CD8-positive, alpha-beta memory T cell (primary cell): Measurements from ENCODE around the gene PATZ1. TPM values are rescaled to one million over a fixed set of nuclear protein-coding genes. Genes with fewer than 3 reads are reported as not detected.

Source experiments
- CTCF ChIA-PET: fragments of 350-600 bp; sonication (Branson Sonifier 250); formaldehyde crosslinking; loops from one replicate; lab custom pipeline; 2021; ENCODE audit warnings: antibody characterized with exemption; lab: Charles Lee
- POLR2A ChIA-PET: fragments of 350-600 bp; sonication (Branson Sonifier 250); formaldehyde crosslinking; loops from one replicate; lab custom pipeline; 2021; ENCODE audit warnings: antibody characterized with exemption; lab: Charles Lee
- DNase-seq, 5 donors: peaks; one replicate each; pipeline versions ENCODE4 v3.0.0 to v3.0.0-alpha.2; 2020 to 2022; ENCODE audit warnings: mixed read lengths in 1 of 5
- H3K27ac ChIP-seq: one replicate; pipeline ENCODE4 v1.7.0; 2013; ENCODE audit warnings: low read depth, mild to moderate bottlenecking, low read length, moderate library complexity
- H3K27me3 ChIP-seq: 2 replicates; pipeline ENCODE4 v1.7.0; 2013; ENCODE audit warnings: low read length, mild to moderate bottlenecking; ENCODE audit not compliant: insufficient read depth, poor library complexity, severe bottlenecking
- H3K36me3 ChIP-seq: 2 replicates; pipeline ENCODE4 v1.7.0; 2013; ENCODE audit warnings: mild to moderate bottlenecking, low read length, moderate library complexity; ENCODE audit not compliant: insufficient read depth
- H3K4me1 ChIP-seq: 2 replicates; pipeline ENCODE4 v1.7.0; 2013; ENCODE audit warnings: mild to moderate bottlenecking, low read length, moderate library complexity; ENCODE audit not compliant: insufficient read depth
- H3K4me3 ChIP-seq: 2 replicates; pipeline ENCODE4 v1.7.0; 2013; ENCODE audit warnings: mild to moderate bottlenecking, low read length
- H3K9me3 ChIP-seq: 2 replicates; pipeline ENCODE4 v1.7.0; 2013; ENCODE audit warnings: mild to moderate bottlenecking, low read length
- H3K27ac Mint-ChIP-seq, 8 donors: one replicate each; pipeline ENCODE4 v1.8.0; 2020 to 2021; ENCODE audit warnings: mixed read lengths in 8 of 8, mild to moderate bottlenecking in 6 of 8, inconsistent platforms in 3 of 8, moderate library complexity in 3 of 8
- H3K27me3 Mint-ChIP-seq, 2 donors: one replicate each; pipeline ENCODE4 v1.8.0; 2020 to 2021; ENCODE audit warnings: mixed read lengths in 2 of 2, mild to moderate bottlenecking in 1 of 2, moderate library complexity in 1 of 2
- H3K36me3 Mint-ChIP-seq, 3 donors: one replicate each; pipeline ENCODE4 v1.8.0; 2020 to 2021; ENCODE audit warnings: mixed read lengths in 3 of 3, inconsistent platforms in 1 of 3, mild to moderate bottlenecking in 1 of 3
- H3K4me1 Mint-ChIP-seq, 3 donors: one replicate each; pipeline ENCODE4 v1.8.0; 2020 to 2021; ENCODE audit warnings: mixed read lengths in 3 of 3, inconsistent platforms in 1 of 3, mild to moderate bottlenecking in 1 of 3
- H3K4me3 Mint-ChIP-seq, 7 donors: one replicate each; pipeline ENCODE4 v1.8.0; 2020 to 2021; ENCODE audit warnings: mixed read lengths in 7 of 7, mild to moderate bottlenecking in 6 of 7, moderate library complexity in 4 of 7, inconsistent platforms in 2 of 7
- H3K9me3 Mint-ChIP-seq, 5 donors: one replicate each; pipeline ENCODE4 v1.8.0; 2020 to 2022; ENCODE audit warnings: mixed read lengths in 5 of 5, mild to moderate bottlenecking in 3 of 5, moderate library complexity in 2 of 5, inconsistent platforms in 1 of 5
- polyA plus RNA-seq: library from polyadenylated mRNA; unstranded; fragments of 300-500 nt; fragmentation: Illumina TruSeq; gene quantifications from one replicate; pipeline ENCODE4 v1.2.3, GENCODE V29; 2021
- total RNA-seq, 2 experiments: library from RNA; stranded (reverse); gene quantifications; one replicate each; pipeline ENCODE4 v1.2.3, GENCODE V29; 2021

PATZ1 gene
- total and polyA plus RNA-seq, 3 experiments from 2014 or later: 18.1 to 35.6 (median 32.4) TPM

DNA sequence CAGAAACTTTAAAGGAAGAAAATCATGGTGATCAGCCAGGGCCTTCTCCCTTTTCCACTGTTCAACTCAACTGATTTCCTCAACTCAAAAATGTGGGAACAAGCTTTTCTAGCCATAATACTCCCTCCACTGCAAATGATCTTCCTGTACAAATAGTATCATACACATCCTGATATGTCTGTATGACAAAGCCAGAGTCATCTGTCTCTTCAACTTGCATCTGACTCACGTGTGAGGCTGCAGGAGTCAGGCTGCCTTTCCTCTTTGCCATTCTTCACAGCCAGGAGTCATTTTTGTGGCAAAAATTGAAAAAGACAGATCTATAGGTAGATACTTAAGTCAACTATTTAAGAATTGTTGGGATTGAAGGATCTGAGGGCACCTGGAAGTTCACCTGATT is 13.3 kb downstream of the PATZ1 start:
- Mint-ChIP-seq H3K4me3 (no peak overlapping the region), H3K9me3 (no peaks in the 10 kb centered on the region), H3K27ac (peak overlapping the region in 4 of 8 donors; percentile 8 to 37 (median 21))

DNA sequence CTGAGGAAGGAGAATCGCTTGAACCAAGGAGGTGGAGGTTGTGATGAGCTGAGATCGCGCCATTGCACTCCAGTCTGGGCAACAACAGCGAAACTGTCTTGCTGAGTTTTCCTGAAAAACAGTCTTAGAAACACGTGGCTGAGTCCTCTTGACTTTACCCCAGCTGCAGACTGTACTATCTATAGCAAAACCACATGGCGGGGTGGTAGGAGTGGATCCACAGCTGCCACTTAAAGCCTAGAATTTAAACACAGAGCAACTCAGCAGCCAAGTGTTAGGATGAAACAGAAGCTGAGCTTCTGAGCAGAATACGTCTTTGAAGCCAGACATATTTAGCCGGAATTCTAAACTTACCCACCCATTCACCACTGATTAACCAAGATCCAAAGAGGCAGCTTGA is 14.1 kb downstream of the PATZ1 start:
- Mint-ChIP-seq H3K27me3 (no peaks in the 10 kb centered on the region), H3K4me1 (peaks cover 24 to 30% (median 28%) of the 10 kb centered on the region in 3 donors), H3K27ac (peak overlapping the region in 1 of 8 donors; percentile 75), H3K4me3 (no peak overlapping the region), H3K9me3 (no peaks in the 10 kb centered on the region), H3K36me3 (peaks cover 3 to 90% (median 14%) of the 10 kb centered on the region in 3 donors)
- Histone ChIP-seq H3K9me3 (no peaks in the 10 kb centered on the region), H3K27ac (no peak overlapping the region), H3K27me3 (no peaks in the 10 kb centered on the region), H3K4me3 (no peak overlapping the region), H3K36me3 (peaks cover 67% of the 10 kb centered on the region), H3K4me1 (no peaks in the 10 kb centered on the region)
- DNase-seq: no peak
- CTCF ChIA-PET: interaction anchor here (1.6 kb wide), 1 partner anchor 19 kb away, joined by 6 read pairs; no protein-coding TSS in a partner anchor
- POLR2A ChIA-PET: no interaction called here

More for the DNA sequence above, 13.3 kb downstream of the PATZ1 start:
- H3K27ac ChIP-seq: no peak overlapping the region
- no peak overlapping the region for H3K4me3 ChIP-seq
- H3K4me1 ChIP-seq: no peaks in the 10 kb centered on the region
- H3K9me3 ChIP-seq: no peaks in the 10 kb centered on the region
- ChIA-PET CTCF (no interaction called here), POLR2A (interaction anchor here (0.6 kb wide), 1 partner anchor 86 kb away, joined by 3 read pairs; no protein-coding TSS in a partner anchor)
- DNase-seq: no peak
- Mint-ChIP-seq H3K36me3 (peaks cover 3 to 90% (median 13%) of the 10 kb centered on the region in 3 donors), H3K27me3 (no peaks in the 10 kb centered on the region), H3K4me1 (peaks cover 32 to 39% (median 37%) of the 10 kb centered on the region in 3 donors)
- peaks cover 63% of the 10 kb centered on the region for H3K36me3 ChIP-seq
- no peaks in the 10 kb centered on the region for H3K27me3 ChIP-seq

DNA sequence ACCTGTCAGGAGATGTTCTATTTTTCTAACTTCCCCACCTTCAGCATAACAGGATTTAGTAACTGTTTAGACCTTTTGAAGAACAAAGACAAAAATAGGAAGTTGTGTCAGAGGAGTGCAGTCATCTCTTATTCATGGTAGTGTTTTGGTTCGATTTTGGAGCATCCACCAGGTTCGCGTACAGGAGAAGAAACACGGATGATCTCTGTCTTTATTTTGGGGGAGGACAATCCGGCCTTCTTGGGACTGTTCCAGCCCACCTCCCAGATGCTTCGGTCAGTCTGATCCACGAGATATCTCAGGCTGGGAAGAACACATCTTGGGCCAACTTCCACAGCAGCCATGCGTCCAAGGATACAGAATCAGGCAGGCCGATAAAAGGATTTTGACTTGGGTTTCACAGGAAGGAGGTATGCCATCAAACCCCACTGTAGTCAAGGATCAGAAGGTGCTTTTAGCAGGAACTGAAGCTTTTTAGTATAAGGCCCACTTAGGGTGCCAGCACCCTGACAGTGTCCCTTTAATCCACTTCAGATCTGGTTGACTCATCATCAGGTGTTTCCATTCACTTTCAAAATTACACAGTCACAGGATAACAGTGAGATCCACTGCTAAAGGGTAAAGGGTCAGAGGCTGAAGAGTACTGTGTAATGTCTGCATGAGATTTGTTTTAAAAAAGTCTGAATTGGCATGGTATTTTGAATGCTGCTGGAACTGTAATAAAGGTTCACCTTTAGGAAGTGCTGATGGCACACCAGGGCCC is 16.5 kb downstream of the PATZ1 start:
- POLR2A ChIA-PET: no interaction called here
- CTCF ChIA-PET: no interaction called here

GRCh38 chr22:31329029-31329428 is 17.1 kb downstream of the PATZ1 start:
- Mint-ChIP-seq H3K4me3 (no peak overlapping the region), H3K36me3 (peaks cover 3 to 93% (median 17%) of the 10 kb centered on the region in 3 donors), H3K4me1 (peaks cover 13 to 17% (median 17%) of the 10 kb centered on the region in 3 donors), H3K27ac (no peak overlapping the region), H3K9me3 (no peaks in the 10 kb centered on the region), H3K27me3 (no peaks in the 10 kb centered on the region)
- no peaks in the 10 kb centered on the region for H3K9me3 ChIP-seq
- peaks cover 66% of the 10 kb centered on the region for H3K36me3 ChIP-seq
- no peaks in the 10 kb centered on the region for H3K4me1 ChIP-seq
- no peak overlapping the region for H3K4me3 ChIP-seq
- no peak overlapping the region for H3K27ac ChIP-seq
- no peaks in the 10 kb centered on the region for H3K27me3 ChIP-seq
- POLR2A ChIA-PET: no interaction called here
- CTCF ChIA-PET: no interaction called here
- DNase-seq: no peak

More for the DNA sequence above, 16.5 kb downstream of the PATZ1 start:
- Histone ChIP-seq H3K27me3 (no peaks in the 10 kb centered on the region), H3K27ac (no peak overlapping the region), H3K4me3 (no peak overlapping the region), H3K9me3 (no peaks in the 10 kb centered on the region), H3K4me1 (no peaks in the 10 kb centered on the region), H3K36me3 (peaks cover 72% of the 10 kb centered on the region)
- peaks cover 3 to 95% (median 19%) of the 10 kb centered on the region in 3 donors for H3K36me3 Mint-ChIP-seq
- DNase-seq: no peak
- H3K4me1 Mint-ChIP-seq: peaks cover 17 to 23% (median 20%) of the 10 kb centered on the region in 3 donors
- H3K9me3 Mint-ChIP-seq: no peaks in the 10 kb centered on the region
- no peaks in the 10 kb centered on the region for H3K27me3 Mint-ChIP-seq
- H3K27ac Mint-ChIP-seq: peak overlapping the region in 3 of 8 donors; percentile 17 to 47 (median 25)
- no peak overlapping the region for H3K4me3 Mint-ChIP-seq

GRCh38 chr22:31328544-31328960 is 17.6 kb downstream of the PATZ1 start:
- Histone ChIP-seq H3K36me3 (peaks cover 62% of the 10 kb centered on the region), H3K27me3 (no peaks in the 10 kb centered on the region), H3K4me3 (no peak overlapping the region), H3K9me3 (no peaks in the 10 kb centered on the region), H3K27ac (no peak overlapping the region), H3K4me1 (no peaks in the 10 kb centered on the region)
- CTCF ChIA-PET: interaction anchor here (1.2 kb wide), 1 partner anchor 36 kb away, joined by 4 read pairs; the partner anchor contains the start of gene PIK3IP1
- no peak for DNase-seq
- Mint-ChIP-seq H3K27ac (peak overlapping the region in 1 of 8 donors; percentile 23), H3K27me3 (no peaks in the 10 kb centered on the region), H3K9me3 (no peaks in the 10 kb centered on the region), H3K4me3 (no peak overlapping the region), H3K36me3 (peaks cover 3 to 90% (median 17%) of the 10 kb centered on the region in 3 donors), H3K4me1 (peaks cover 10 to 14% (median 13%) of the 10 kb centered on the region in 3 donors)
- POLR2A ChIA-PET: no interaction called here

GRCh38 chr22:31327806-31328543 is 18.2 kb downstream of the PATZ1 start:
- peaks cover 56% of the 10 kb centered on the region for H3K36me3 ChIP-seq
- no peak overlapping the region for H3K27ac ChIP-seq
- CTCF ChIA-PET: interaction anchor here (1.2 kb wide), 1 partner anchor 35 kb away, joined by 4 read pairs; the partner anchor contains the start of gene PIK3IP1
- Mint-ChIP-seq H3K36me3 (peaks cover 2 to 90% (median 16%) of the 10 kb centered on the region in 3 donors), H3K27me3 (no peaks in the 10 kb centered on the region), H3K9me3 (no peaks in the 10 kb centered on the region), H3K4me1 (peaks cover 8 to 15% (median 9%) of the 10 kb centered on the region in 3 donors), H3K27ac (peak overlapping the region in 2 of 8 donors; percentile 23 to 78), H3K4me3 (no peak overlapping the region)
- H3K4me3 ChIP-seq: no peak overlapping the region
- POLR2A ChIA-PET: no interaction called here
- DNase-seq: no peak
- H3K4me1 ChIP-seq: no peaks in the 10 kb centered on the region
- H3K27me3 ChIP-seq: no peaks in the 10 kb centered on the region
- H3K9me3 ChIP-seq: no peaks in the 10 kb centered on the region

GRCh38 chr22:31326877-31327276 is 19.3 kb downstream of the PATZ1 start:
- H3K9me3 ChIP-seq: no peaks in the 10 kb centered on the region
- no peaks in the 10 kb centered on the region for H3K4me1 ChIP-seq
- peaks cover 45% of the 10 kb centered on the region for H3K36me3 ChIP-seq
- H3K27ac ChIP-seq: no peak overlapping the region
- no peak overlapping the region for H3K4me3 ChIP-seq
- H3K36me3 Mint-ChIP-seq: peaks cover 0 to 87% (median 15%) of the 10 kb centered on the region in 3 donors
- no peak overlapping the region for H3K4me3 Mint-ChIP-seq
- H3K9me3 Mint-ChIP-seq: no peaks in the 10 kb centered on the region
- ChIA-PET POLR2A (no interaction called here), CTCF (interaction anchor here (0.8 to 1.8 kb wide), 3 partner anchors 10 to 54 kb away, joined by 3 to 6 read pairs (median 4); no protein-coding TSS in a partner anchor)
- no peaks in the 10 kb centered on the region for H3K27me3 ChIP-seq
- DNase-seq: no peak
- peak overlapping the region in 1 of 8 donors; percentile 66 for H3K27ac Mint-ChIP-seq
- H3K27me3 Mint-ChIP-seq: no peaks in the 10 kb centered on the region
- peaks cover 5 to 11% (median 5%) of the 10 kb centered on the region in 3 donors for H3K4me1 Mint-ChIP-seq
